T-cell (primary cell): Measurements from ENCODE around the gene CEP112. TPM values are rescaled to one million over a fixed set of nuclear protein-coding genes. Genes with fewer than 3 reads are reported as not detected.

Experiments used
- ATAC-seq, 4 experiments: fragments of 200-7000 bp in 3 of 4; fragments of 150-1000 bp in 1 of 4; cut with Tn5 transposase; replicated peaks in 1 of 4; 1 replicate in 3 of 4; 2 replicates in 1 of 4; pipeline ENCODE4 v1.10.0; 2021; ENCODE audit warnings: moderate library complexity in 3 of 4, mild to moderate bottlenecking in 2 of 4, moderate number of reproducible peaks in 1 of 4
- CTCF ChIA-PET, 2 donors: fragments of 300-600 bp; sonication (Branson Sonifier 250); formaldehyde crosslinking; loops; one replicate each; lab custom pipeline; 2022; ENCODE audit warnings: antibody characterized with exemption in 2 of 2; lab: Charles Lee
- POLR2A ChIA-PET, 2 donors: fragments of 300-600 bp; sonication (Branson Sonifier 250); formaldehyde crosslinking; loops; one replicate each; lab custom pipeline; 2022; ENCODE audit warnings: antibody characterized with exemption in 2 of 2; lab: Charles Lee
- DNase-seq, 35 experiments: peaks; one replicate each; pipeline versions ENCODE4 v3.0.0 to v3.0.0-alpha.2; 2013 to 2023
- H3K27ac ChIP-seq: one replicate; pipeline ENCODE4 v1.5.1; 2013; ENCODE audit warnings: low read length
- H3K27me3 ChIP-seq, 2 experiments: replicated peaks in 1 of 2; 1 replicate in 1 of 2; 2 replicates in 1 of 2; pipeline versions ENCODE4 v1.6.1 to v1.7.0; 2013; ENCODE audit warnings: low read length in 1 of 2, mixed read lengths in 1 of 2; ENCODE audit not compliant: control insufficient read depth in 2 of 2, insufficient read depth in 2 of 2; ENCODE audit errors: extremely low read depth in 1 of 2
- H3K36me3 ChIP-seq, 2 donors: 1 replicate in 1 of 2; 2 replicates in 1 of 2; pipeline versions ENCODE4 v1.6.1 to v1.7.0; 2013; ENCODE audit warnings: low read length in 1 of 2; ENCODE audit not compliant: control insufficient read depth in 2 of 2, insufficient read depth in 1 of 2; ENCODE audit errors: extremely low read depth in 1 of 2
- H3K4me1 ChIP-seq, 2 experiments: 1 replicate in 1 of 2; 2 replicates in 1 of 2; pipeline versions ENCODE4 v1.6.1 to v1.7.0; 2013; ENCODE audit warnings: low read length in 2 of 2, mixed read lengths in 1 of 2; ENCODE audit not compliant: insufficient read depth in 2 of 2, control insufficient read depth in 1 of 2; ENCODE audit errors: extremely low read depth in 1 of 2
- H3K4me3 ChIP-seq, 2 donors: 1 replicate in 1 of 2; 2 replicates in 1 of 2; pipeline versions ENCODE4 v1.5.1 to v1.7.0; 2013; ENCODE audit warnings: mild to moderate bottlenecking in 2 of 2, low read length in 1 of 2, moderate library complexity in 1 of 2; ENCODE audit not compliant: control insufficient read depth in 1 of 2; ENCODE audit errors: extremely low read depth in 1 of 2
- H3K9me3 ChIP-seq: 2 replicates; pipeline ENCODE4 v1.7.0; 2013
- H3K27ac Mint-ChIP-seq, 2 donors: one replicate each; pipeline ENCODE4 v1.8.0; 2020 to 2021; ENCODE audit warnings: mild to moderate bottlenecking in 2 of 2, mixed read lengths in 2 of 2
- H3K27me3 Mint-ChIP-seq, 2 donors: one replicate each; pipeline ENCODE4 v1.8.0; 2021 to 2022; ENCODE audit warnings: mixed read lengths in 2 of 2
- H3K36me3 Mint-ChIP-seq: one replicate; pipeline ENCODE4 v1.8.0; 2021; ENCODE audit warnings: mixed read lengths
- H3K4me1 Mint-ChIP-seq, 3 donors: one replicate each; pipeline ENCODE4 v1.8.0; 2020 to 2022; ENCODE audit warnings: mixed read lengths in 3 of 3, mild to moderate bottlenecking in 1 of 3
- H3K4me3 Mint-ChIP-seq, 3 donors: one replicate each; pipeline ENCODE4 v1.8.0; 2020 to 2022; ENCODE audit warnings: mild to moderate bottlenecking in 3 of 3, mixed read lengths in 3 of 3, moderate library complexity in 3 of 3
- H3K9me3 Mint-ChIP-seq, 3 donors: one replicate each; pipeline ENCODE4 v1.8.0; 2020 to 2022; ENCODE audit warnings: mixed read lengths in 3 of 3
- WGBS: methylation state at CpG from one replicate; pipeline ENCODE4 v1.1.5; 2013; ENCODE audit warnings: missing lambda C conversion rate; ENCODE audit not compliant: insufficient coverage; 5-methylcytosine and 5-hydroxymethylcytosine counted together
- total RNA-seq, 35 experiments: library from RNA in 6 of 35; stranded (reverse) in 6 of 35; fragments of 120-200 nt in 1 of 35; gene quantifications; one replicate each; pipeline versions ENCODE4 v1.2.1 to v1.2.4 and lab custom pipeline; 2013 to 2026

The CEP112 gene
- total RNA-seq, 5 donors from 2014 or later (not counting 1 experiment from before 2014, with no cell fraction given): 2.4 to 4.9 (median 4.5) TPM

DNA sequence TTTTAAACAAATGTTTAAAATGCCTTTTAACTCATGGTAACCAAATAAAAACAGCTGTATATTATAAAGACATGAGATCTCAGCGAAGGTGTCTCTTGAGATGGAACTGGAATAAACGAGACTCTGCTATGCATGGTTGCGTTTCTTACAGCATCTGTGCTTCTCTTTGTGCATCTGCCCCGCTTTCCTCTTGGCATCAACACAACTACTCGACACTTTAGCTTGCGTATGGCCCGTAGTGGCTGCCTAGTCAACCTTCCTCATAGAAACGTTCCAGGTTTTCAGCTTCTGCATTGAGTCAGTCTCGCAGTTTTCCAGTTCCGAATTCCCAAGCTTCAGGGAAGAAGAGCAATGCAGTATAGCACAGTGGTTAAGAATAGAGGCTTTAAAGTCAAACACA lies 214.9 kb downstream of the CEP112 start:
- POLR2A ChIA-PET: no interaction called here
- no peak overlapping the region for H3K27ac Mint-ChIP-seq
- no peak overlapping the region for H3K4me3 ChIP-seq
- WGBS: 83% methylated on average over 4 of the region's 10 CpGs
- H3K36me3 ChIP-seq: no peaks in the 10 kb centered on the region
- H3K4me1 Mint-ChIP-seq: no peaks in the 10 kb centered on the region
- peaks cover 0 to 5% of the 10 kb centered on the region in 2 experiments for H3K27me3 ChIP-seq
- DNase-seq: no peak
- H3K4me1 ChIP-seq: no peaks in the 10 kb centered on the region
- H3K36me3 Mint-ChIP-seq: no peaks in the 10 kb centered on the region
- no peaks in the 10 kb centered on the region for H3K9me3 Mint-ChIP-seq
- H3K27ac ChIP-seq: no peak overlapping the region
- H3K27me3 Mint-ChIP-seq: peaks cover 0 to 16% of the 10 kb centered on the region in 2 donors
- H3K4me3 Mint-ChIP-seq: no peak overlapping the region
- ATAC-seq: no peak
- H3K9me3 ChIP-seq: no peaks in the 10 kb centered on the region
- CTCF ChIA-PET: interaction anchor here in 1 of 2 donors (0.6 kb wide), 1 partner anchor 734 kb away, joined by 3 read pairs; no protein-coding TSS in a partner anchor

DNA sequence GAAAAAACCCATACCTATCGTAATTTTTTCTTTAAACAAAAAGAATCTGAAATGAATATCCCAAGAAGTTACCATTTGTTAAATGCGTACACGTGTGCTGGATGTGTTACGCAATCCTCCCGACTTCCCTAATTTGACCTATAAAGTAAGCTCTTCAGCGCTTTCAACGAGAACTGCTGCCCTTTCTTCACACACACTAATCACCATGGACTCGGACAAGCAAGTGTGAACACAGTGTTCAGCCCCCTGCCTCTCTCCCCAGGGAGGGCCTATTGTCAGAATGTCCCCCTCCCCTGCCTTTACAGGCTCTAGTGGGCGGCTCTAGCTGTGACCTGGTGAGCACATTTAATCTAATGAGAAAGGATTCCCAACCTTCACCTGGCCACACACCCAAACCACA lies 216.1 kb downstream of the CEP112 start:
- Mint-ChIP-seq H3K4me3 (no peak overlapping the region), H3K4me1 (no peaks in the 10 kb centered on the region), H3K9me3 (no peaks in the 10 kb centered on the region), H3K27me3 (peaks cover 0 to 16% of the 10 kb centered on the region in 2 donors), H3K36me3 (no peaks in the 10 kb centered on the region), H3K27ac (no peak overlapping the region)
- no peak overlapping the region for H3K4me3 ChIP-seq
- H3K9me3 ChIP-seq: no peaks in the 10 kb centered on the region
- H3K36me3 ChIP-seq: no peaks in the 10 kb centered on the region
- no peaks in the 10 kb centered on the region for H3K4me1 ChIP-seq
- H3K27me3 ChIP-seq: peaks cover 0 to 5% of the 10 kb centered on the region in 2 experiments
- CTCF ChIA-PET: no interaction called here
- no CpG with 5 or more reads among the region's 9 CpGs for WGBS
- DNase-seq (no peak), ATAC-seq (no peak)
- POLR2A ChIA-PET: no interaction called here
- H3K27ac ChIP-seq: no peak overlapping the region

DNA sequence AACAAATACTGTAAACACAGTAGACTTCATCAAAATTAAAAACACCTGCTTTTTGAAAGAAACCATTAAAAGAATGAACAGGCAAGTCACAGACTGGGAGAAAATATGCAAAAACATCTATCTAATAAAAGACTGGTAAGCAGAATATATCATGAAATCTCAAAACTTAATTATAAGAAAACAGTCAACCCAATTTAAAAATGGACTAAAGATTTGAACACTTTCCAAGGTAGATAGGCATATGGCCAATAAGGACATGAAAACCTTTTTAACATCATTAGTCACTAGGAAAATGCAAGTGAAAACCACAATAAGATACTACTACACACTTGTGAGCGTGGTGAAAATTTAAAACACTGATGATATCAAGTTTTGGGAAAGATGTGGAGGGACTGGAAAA lies 218.7 kb downstream of the CEP112 start:
- Histone ChIP-seq H3K36me3 (no peaks in the 10 kb centered on the region), H3K27ac (no peak overlapping the region), H3K4me1 (no peaks in the 10 kb centered on the region), H3K9me3 (no peaks in the 10 kb centered on the region), H3K4me3 (no peak overlapping the region), H3K27me3 (peaks cover 0 to 3% of the 10 kb centered on the region in 2 experiments)
- WGBS: no CpG with 5 or more reads among the region's 1 CpG
- no peaks in the 10 kb centered on the region for H3K36me3 Mint-ChIP-seq
- H3K27ac Mint-ChIP-seq: no peak overlapping the region
- ChIA-PET CTCF (no interaction called here), POLR2A (no interaction called here)
- ATAC-seq (no peak), DNase-seq (no peak)
- peaks cover 0 to 16% of the 10 kb centered on the region in 2 donors for H3K27me3 Mint-ChIP-seq
- no peak overlapping the region for H3K4me3 Mint-ChIP-seq
- H3K4me1 Mint-ChIP-seq: no peaks in the 10 kb centered on the region
- H3K9me3 Mint-ChIP-seq: no peaks in the 10 kb centered on the region

DNA sequence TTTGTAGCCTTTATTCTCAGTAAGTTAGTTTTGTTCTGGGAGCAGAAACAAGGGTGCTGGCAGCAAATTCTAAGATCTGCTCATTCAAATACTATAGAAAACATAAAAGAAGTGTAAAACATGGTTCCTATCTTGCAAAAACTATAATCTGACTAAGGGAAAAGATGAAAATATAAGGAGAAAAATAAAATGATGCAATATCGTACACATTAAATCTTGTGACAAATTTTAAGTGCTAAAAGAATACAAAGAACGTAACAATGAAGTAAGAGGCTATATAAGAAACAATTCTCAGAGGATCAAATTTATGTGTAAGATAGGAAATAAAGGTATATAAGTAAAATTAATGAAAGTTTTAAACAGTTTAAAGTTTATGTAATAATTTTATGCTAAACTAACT lies 224.6 kb downstream of the CEP112 start:
- no peaks in the 10 kb centered on the region for H3K36me3 Mint-ChIP-seq
- H3K9me3 Mint-ChIP-seq: peaks cover 2 to 6% (median 6%) of the 10 kb centered on the region in 3 donors
- no peak for DNase-seq
- no CpG with 5 or more reads among the region's 2 CpGs for WGBS
- no peak overlapping the region for H3K27ac ChIP-seq
- no peak overlapping the region for H3K27ac Mint-ChIP-seq
- no peaks in the 10 kb centered on the region for H3K27me3 ChIP-seq
- peaks cover 0 to 3% of the 10 kb centered on the region in 2 donors for H3K27me3 Mint-ChIP-seq
- POLR2A ChIA-PET: no interaction called here
- CTCF ChIA-PET: no interaction called here
- H3K4me1 Mint-ChIP-seq: no peaks in the 10 kb centered on the region
- no peaks in the 10 kb centered on the region for H3K36me3 ChIP-seq
- no peaks in the 10 kb centered on the region for H3K9me3 ChIP-seq
- no peak for ATAC-seq
- no peak overlapping the region for H3K4me3 ChIP-seq
- H3K4me3 Mint-ChIP-seq: no peak overlapping the region
- H3K4me1 ChIP-seq: no peaks in the 10 kb centered on the region

DNA sequence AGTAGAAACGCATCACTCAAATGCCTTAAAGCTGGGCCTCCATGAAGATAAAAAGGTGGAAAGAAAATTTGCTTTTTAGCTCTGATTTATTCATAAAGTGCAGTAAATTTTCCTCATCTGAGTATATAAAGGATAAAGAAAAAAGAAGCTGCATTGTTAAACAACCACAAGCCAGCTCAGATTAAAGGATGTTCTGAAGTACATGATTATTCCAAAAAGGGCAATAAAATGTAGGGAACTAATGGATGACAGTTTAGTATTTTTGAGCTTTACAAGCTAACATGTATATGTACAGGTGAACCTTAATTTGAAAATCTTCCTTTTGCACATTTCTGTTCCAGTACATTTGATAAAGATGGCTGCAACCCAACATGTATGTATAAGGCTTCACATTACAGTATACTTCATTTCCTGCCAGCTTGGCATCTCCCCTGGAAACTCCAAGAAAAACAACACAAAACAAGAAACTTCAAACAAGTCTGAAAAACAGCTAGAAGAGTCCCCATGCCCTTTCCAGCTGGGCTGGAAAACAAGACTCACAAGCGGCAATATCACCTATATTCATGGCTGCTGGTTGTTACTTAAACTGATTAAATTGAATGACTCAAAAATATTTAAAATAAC lies 225.7 kb downstream of the CEP112 start:
- WGBS: no CpG with 5 or more reads among the region's 2 CpGs
- no peaks in the 10 kb centered on the region for H3K36me3 ChIP-seq
- H3K27me3 Mint-ChIP-seq: peaks cover 0 to 3% of the 10 kb centered on the region in 2 donors
- ATAC-seq (no peak), DNase-seq (no peak)
- no peak overlapping the region for H3K27ac Mint-ChIP-seq
- ChIA-PET CTCF (interaction anchor here in 1 of 2 donors (0.6 kb wide), 1 partner anchor 45 kb away, joined by 4 read pairs; no protein-coding TSS in a partner anchor), POLR2A (no interaction called here)
- H3K27ac ChIP-seq: no peak overlapping the region
- H3K4me3 Mint-ChIP-seq: no peak overlapping the region
- no peaks in the 10 kb centered on the region for H3K27me3 ChIP-seq
- H3K4me3 ChIP-seq: no peak overlapping the region
- H3K9me3 ChIP-seq: no peaks in the 10 kb centered on the region
- H3K4me1 ChIP-seq: no peaks in the 10 kb centered on the region
- H3K4me1 Mint-ChIP-seq: no peaks in the 10 kb centered on the region
- no peaks in the 10 kb centered on the region for H3K36me3 Mint-ChIP-seq
- H3K9me3 Mint-ChIP-seq: peaks cover 5 to 11% (median 6%) of the 10 kb centered on the region in 3 donors

DNA sequence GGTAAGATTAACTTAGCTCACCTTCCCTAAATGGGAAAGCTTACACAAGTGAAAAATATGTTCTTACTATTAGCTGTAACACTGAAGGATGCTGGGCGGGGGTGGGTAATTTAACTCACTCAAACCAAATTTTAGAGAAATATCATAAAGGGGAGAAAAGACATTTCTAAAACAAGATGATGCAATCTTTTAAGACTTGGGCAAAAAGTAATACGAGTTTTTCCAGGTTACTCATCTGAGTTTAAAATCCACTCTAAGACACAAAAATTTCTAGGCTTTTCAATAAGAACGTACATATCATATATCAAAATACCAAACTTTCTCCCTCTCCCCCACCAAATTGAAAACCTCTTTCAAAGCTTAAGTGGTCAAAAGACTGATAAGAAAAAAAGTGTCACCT lies 228.8 kb downstream of the CEP112 start:
- Mint-ChIP-seq H3K27ac (no peak overlapping the region), H3K27me3 (peaks cover 0 to 3% of the 10 kb centered on the region in 2 donors), H3K36me3 (no peaks in the 10 kb centered on the region), H3K9me3 (peaks cover 5 to 11% (median 6%) of the 10 kb centered on the region in 3 donors), H3K4me3 (no peak overlapping the region), H3K4me1 (no peaks in the 10 kb centered on the region)
- ChIA-PET POLR2A (no interaction called here), CTCF (no interaction called here)
- H3K36me3 ChIP-seq: no peaks in the 10 kb centered on the region
- H3K9me3 ChIP-seq: no peaks in the 10 kb centered on the region
- no peak overlapping the region for H3K27ac ChIP-seq
- no peaks in the 10 kb centered on the region for H3K27me3 ChIP-seq
- 100% methylated on average over 1 of the region's 3 CpGs for WGBS
- H3K4me3 ChIP-seq: no peak overlapping the region
- no peaks in the 10 kb centered on the region for H3K4me1 ChIP-seq
- ATAC-seq (no peak), DNase-seq (no peak)
